K562 (cell line): ENCODE measurements around the gene PPIF. TPM values are rescaled to one million over a fixed set of nuclear protein-coding genes. Genes with fewer than 3 reads are reported as not detected.
A peak's percentile ranks its signal among the peaks of the same experiment; 100 is the strongest.

ENCODE experiments used
- CREBBP ChIP-seq: IDR thresholded peaks from one replicate; pipeline ENCODE4 v1.6.1; 2012; ENCODE audit warnings: low read depth, mild to moderate bottlenecking, control low read depth, inconsistent platforms, low read length
- FOXJ2 ChIP-seq: fragments of 200-800 bp; sonication (Bioruptor generic); IDR thresholded peaks from 2 replicates; pipeline ENCODE4 v1.6.1; 2016; ENCODE audit warnings: missing genetic modification characterization, missing compliant biosample characterization
- SNRNP70 ChIP-seq: fragments of 200-400 bp; formaldehyde crosslinking; optimal IDR thresholded peaks from 2 replicates; pipeline ENCODE3; 2017; ENCODE audit warnings: low read depth, low read length
- TCF7 ChIP-seq: sonication (generic); IDR thresholded peaks from 2 replicates; pipeline ENCODE4 v1.6.1; 2016; ENCODE audit warnings: antibody characterized with exemption, borderline replicate concordance
- ZFPM2 ChIP-seq: fragments of 250-450 bp; sonication (Bioruptor Pico); IDR thresholded peaks from 2 replicates; pipeline ENCODE4 v1.5.1; 2022; ENCODE audit warnings: mild to moderate bottlenecking
- ZNF324 ChIP-seq: fragments of 250-450 bp; sonication (Bioruptor Pico); IDR thresholded peaks from 2 replicates; pipeline ENCODE4 v1.4.0; 2020; ENCODE audit warnings: mild to moderate bottlenecking
- ZNF347 ChIP-seq: fragments of 450-650 bp; formaldehyde crosslinking; IDR thresholded peaks from 2 replicates; pipeline ENCODE4 v1.4.0; 2020; ENCODE audit warnings: low read depth, mild to moderate bottlenecking, moderate library complexity
- polyA plus RNA-seq, 8 experiments: library from polyadenylated mRNA; depleted of rRNA in 4 of 8; stranded (reverse) in 5 of 8; unstranded in 3 of 8; fragments of >200 nt; fragmentation: Nextera tagmentation in 2 of 8; fragmentation: Illumina TruSeq in 1 of 8; extraction: Ambion mirVana in 2 of 8; extraction: Trizol in 1 of 8; gene quantifications; 2 replicates each; pipeline versions ENCODE4 v1.2.1 to v1.2.3, GENCODE V29; 2011 to 2014; ENCODE audit warnings: inconsistent platforms in 1 of 8, missing spikeins in 1 of 8
- total RNA-seq, 7 experiments: library from RNA; depleted of rRNA in 6 of 7; stranded (reverse); fragments of >200 nt in 6 of 7; fragmentation: Illumina TruSeq in 2 of 7; extraction: Trizol in 2 of 7; gene quantifications; 2 replicates each; pipeline versions ENCODE4 v1.2.1 to v1.2.3, GENCODE V29; 2011 to 2021; ENCODE audit warnings: low replicate concordance in 1 of 7
- TF ChIP-seq, protein P1 (sequence below): fragments of 450-650 bp; formaldehyde crosslinking; IDR thresholded peaks from 2 replicates; pipeline ENCODE4 v1.4.0; 2020; ENCODE audit warnings: mild to moderate bottlenecking
- TF ChIP-seq, protein P2 (sequence below): sonication (generic); formaldehyde crosslinking; IDR thresholded peaks from 2 replicates; pipeline ENCODE4 v1.8.1; 2022; ENCODE audit warnings: missing genetic modification reagents
- TF ChIP-seq, protein P3 (sequence below), 2 experiments: fragments of 450-650 bp in 1 of 2; sonication (generic) in 1 of 2; formaldehyde crosslinking; conservative IDR thresholded peaks; 2 replicates each; pipeline versions ENCODE4 v1.4.0 to v1.8.1; 2020 to 2022; ENCODE audit warnings: mild to moderate bottlenecking in 1 of 2, missing genetic modification reagents in 1 of 2
- TF ChIP-seq, protein P4 (sequence below): fragments of 250-450 bp; sonication (Bioruptor Pico); IDR thresholded peaks from 2 replicates; pipeline ENCODE4 v1.9.0; 2021; ENCODE audit warnings: mild to moderate bottlenecking, inconsistent platforms
- TF ChIP-seq, protein P5 (sequence below): fragments of 250-450 bp; sonication (Bioruptor Pico); IDR thresholded peaks from 2 replicates; pipeline ENCODE4 v1.4.0; 2020

The PPIF gene
- total and polyA plus RNA-seq, 9 of the 15 experiments (the other 6 are each of a cell fraction or from before 2014, with no cell fraction given), result 40.9 to 287 (median 117) TPM

DNA sequence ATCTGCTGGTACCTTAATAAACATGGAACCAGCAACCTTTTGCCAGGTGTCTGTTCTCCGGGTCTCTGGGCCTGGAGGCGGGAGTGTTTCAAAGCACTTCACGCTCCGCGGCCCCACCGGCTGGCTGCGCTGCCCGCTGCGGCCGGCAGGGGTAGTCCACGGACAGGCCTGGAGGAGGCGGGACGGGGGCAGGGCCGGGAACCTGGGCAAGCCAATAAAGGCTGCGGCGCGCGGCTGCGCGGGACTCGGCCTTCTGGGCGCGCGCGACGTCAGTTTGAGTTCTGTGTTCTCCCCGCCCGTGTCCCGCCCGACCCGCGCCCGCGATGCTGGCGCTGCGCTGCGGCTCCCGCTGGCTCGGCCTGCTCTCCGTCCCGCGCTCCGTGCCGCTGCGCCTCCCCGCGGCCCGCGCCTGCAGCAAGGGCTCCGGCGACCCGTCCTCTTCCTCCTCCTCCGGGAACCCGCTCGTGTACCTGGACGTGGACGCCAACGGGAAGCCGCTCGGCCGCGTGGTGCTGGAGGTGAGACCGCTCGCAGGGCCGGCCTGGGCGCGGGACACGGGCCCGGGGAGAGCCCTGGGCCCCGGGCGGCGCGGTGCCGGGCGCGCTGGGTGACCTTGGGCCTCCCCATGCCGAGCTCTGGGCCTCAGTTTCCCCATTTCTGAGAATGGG lies at the start of gene PPIF (continued):
- TF ChIP-seq, protein P1, sequence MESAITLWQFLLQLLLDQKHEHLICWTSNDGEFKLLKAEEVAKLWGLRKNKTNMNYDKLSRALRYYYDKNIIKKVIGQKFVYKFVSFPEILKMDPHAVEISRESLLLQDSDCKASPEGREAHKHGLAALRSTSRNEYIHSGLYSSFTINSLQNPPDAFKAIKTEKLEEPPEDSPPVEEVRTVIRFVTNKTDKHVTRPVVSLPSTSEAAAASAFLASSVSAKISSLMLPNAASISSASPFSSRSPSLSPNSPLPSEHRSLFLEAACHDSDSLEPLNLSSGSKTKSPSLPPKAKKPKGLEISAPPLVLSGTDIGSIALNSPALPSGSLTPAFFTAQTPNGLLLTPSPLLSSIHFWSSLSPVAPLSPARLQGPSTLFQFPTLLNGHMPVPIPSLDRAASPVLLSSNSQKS (CRISPR knock-in tag), result 0 out of 2 replicates have a peak, but pooled peaks have one; percentile 47
- no peak for TF ChIP-seq CREBBP
- TF ChIP-seq, protein P2, sequence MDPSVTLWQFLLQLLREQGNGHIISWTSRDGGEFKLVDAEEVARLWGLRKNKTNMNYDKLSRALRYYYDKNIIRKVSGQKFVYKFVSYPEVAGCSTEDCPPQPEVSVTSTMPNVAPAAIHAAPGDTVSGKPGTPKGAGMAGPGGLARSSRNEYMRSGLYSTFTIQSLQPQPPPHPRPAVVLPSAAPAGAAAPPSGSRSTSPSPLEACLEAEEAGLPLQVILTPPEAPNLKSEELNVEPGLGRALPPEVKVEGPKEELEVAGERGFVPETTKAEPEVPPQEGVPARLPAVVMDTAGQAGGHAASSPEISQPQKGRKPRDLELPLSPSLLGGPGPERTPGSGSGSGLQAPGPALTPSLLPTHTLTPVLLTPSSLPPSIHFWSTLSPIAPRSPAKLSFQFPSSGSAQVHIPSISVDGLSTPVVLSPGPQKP (CRISPR knock-in tag), result no peak
- TF ChIP-seq, protein P3, sequence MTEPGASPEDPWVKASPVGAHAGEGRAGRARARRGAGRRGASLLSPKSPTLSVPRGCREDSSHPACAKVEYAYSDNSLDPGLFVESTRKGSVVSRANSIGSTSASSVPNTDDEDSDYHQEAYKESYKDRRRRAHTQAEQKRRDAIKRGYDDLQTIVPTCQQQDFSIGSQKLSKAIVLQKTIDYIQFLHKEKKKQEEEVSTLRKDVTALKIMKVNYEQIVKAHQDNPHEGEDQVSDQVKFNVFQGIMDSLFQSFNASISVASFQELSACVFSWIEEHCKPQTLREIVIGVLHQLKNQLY (CRISPR knock-in tag; conservative IDR thresholded peaks at IDR 0.05), result peak in 1 of 2 experiments; percentile 72; a peak in 1 of 4 replicates
- TF ChIP-seq TCF7, result peak; percentile 56; the same call in 1 of the 2 replicates
- TF ChIP-seq, protein P4, sequence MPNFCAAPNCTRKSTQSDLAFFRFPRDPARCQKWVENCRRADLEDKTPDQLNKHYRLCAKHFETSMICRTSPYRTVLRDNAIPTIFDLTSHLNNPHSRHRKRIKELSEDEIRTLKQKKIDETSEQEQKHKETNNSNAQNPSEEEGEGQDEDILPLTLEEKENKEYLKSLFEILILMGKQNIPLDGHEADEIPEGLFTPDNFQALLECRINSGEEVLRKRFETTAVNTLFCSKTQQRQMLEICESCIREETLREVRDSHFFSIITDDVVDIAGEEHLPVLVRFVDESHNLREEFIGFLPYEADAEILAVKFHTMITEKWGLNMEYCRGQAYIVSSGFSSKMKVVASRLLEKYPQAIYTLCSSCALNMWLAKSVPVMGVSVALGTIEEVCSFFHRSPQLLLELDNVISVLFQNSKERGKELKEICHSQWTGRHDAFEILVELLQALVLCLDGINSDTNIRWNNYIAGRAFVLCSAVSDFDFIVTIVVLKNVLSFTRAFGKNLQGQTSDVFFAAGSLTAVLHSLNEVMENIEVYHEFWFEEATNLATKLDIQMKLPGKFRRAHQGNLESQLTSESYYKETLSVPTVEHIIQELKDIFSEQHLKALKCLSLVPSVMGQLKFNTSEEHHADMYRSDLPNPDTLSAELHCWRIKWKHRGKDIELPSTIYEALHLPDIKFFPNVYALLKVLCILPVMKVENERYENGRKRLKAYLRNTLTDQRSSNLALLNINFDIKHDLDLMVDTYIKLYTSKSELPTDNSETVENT (CRISPR knock-in tag), result peak; percentile 95
- TF ChIP-seq, protein P5, sequence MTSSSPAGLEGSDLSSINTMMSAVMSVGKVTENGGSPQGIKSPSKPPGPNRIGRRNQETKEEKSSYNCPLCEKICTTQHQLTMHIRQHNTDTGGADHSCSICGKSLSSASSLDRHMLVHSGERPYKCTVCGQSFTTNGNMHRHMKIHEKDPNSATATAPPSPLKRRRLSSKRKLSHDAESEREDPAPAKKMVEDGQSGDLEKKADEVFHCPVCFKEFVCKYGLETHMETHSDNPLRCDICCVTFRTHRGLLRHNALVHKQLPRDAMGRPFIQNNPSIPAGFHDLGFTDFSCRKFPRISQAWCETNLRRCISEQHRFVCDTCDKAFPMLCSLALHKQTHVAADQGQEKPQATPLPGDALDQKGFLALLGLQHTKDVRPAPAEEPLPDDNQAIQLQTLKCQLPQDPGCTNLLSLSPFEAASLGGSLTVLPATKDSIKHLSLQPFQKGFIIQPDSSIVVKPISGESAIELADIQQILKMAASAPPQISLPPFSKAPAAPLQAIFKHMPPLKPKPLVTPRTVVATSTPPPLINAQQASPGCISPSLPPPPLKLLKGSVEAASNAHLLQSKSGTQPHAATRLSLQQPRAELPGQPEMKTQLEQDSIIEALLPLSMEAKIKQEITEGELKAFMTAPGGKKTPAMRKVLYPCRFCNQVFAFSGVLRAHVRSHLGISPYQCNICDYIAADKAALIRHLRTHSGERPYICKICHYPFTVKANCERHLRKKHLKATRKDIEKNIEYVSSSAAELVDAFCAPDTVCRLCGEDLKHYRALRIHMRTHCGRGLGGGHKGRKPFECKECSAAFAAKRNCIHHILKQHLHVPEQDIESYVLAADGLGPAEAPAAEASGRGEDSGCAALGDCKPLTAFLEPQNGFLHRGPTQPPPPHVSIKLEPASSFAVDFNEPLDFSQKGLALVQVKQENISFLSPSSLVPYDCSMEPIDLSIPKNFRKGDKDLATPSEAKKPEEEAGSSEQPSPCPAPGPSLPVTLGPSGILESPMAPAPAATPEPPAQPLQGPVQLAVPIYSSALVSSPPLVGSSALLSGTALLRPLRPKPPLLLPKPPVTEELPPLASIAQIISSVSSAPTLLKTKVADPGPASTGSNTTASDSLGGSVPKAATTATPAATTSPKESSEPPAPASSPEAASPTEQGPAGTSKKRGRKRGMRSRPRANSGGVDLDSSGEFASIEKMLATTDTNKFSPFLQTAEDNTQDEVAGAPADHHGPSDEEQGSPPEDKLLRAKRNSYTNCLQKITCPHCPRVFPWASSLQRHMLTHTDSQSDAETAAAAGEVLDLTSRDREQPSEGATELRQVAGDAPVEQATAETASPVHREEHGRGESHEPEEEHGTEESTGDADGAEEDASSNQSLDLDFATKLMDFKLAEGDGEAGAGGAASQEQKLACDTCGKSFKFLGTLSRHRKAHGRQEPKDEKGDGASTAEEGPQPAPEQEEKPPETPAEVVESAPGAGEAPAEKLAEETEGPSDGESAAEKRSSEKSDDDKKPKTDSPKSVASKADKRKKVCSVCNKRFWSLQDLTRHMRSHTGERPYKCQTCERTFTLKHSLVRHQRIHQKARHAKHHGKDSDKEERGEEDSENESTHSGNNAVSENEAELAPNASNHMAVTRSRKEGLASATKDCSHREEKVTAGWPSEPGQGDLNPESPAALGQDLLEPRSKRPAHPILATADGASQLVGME, result no peak
- TF ChIP-seq ZNF324, result no peak
- TF ChIP-seq ZNF347 (CRISPR knock-in tag), result no peak
- no peak for TF ChIP-seq SNRNP70
- 0 out of 2 replicates have a peak, but pooled peaks have one; percentile 10 for TF ChIP-seq ZFPM2 (CRISPR knock-in tag)
- TF ChIP-seq FOXJ2 (tag), result no peak
